Peyer's patch (tissue), 4 donors: ENCODE data around the gene TMEM178B. TPM values are rescaled to one million over a fixed set of nuclear protein-coding genes. Genes with fewer than 3 reads are reported as not detected.

Experiments
- DNase-seq, 3 donors: peaks; one replicate each; pipeline ENCODE4 v3.0.0-alpha.2; 2017 to 2019
- H3K27ac ChIP-seq, 4 donors: fragments of 200-600 bp; sonication (generic); one replicate each; pipeline ENCODE4 v1.5.1; 2016 to 2019
- H3K27me3 ChIP-seq, 2 donors: fragments of 200-600 bp; sonication (generic); one replicate each; pipeline ENCODE4 v1.5.1; 2019
- H3K36me3 ChIP-seq, 3 donors: fragments of 200-600 bp; sonication (generic); one replicate each; pipeline ENCODE4 v1.5.1; 2016 to 2019
- H3K4me1 ChIP-seq, 4 donors: fragments of 200-600 bp; sonication (generic); one replicate each; pipeline ENCODE4 v1.5.1; 2016 to 2019
- H3K4me3 ChIP-seq, 4 donors: fragments of 200-600 bp; sonication (generic); 1 replicate in 3 of 4; 2 replicates in 1 of 4; pipeline ENCODE4 v1.5.1; 2016 to 2019; ENCODE audit warnings: mild to moderate bottlenecking in 1 of 4
- H3K9me3 ChIP-seq, 4 donors: fragments of 200-600 bp; sonication (generic); one replicate each; pipeline ENCODE4 v1.5.1; 2016 to 2019; ENCODE audit warnings: mild to moderate bottlenecking in 1 of 4
- CTCF ChIP-seq, 6 experiments: fragments of 450-650 bp in 4 of 6; fragments of 200-600 bp in 2 of 6; sonication (generic) in 1 of 6; IDR thresholded peaks; one replicate each; pipeline ENCODE4 v1.5.1; 2017 to 2019; ENCODE audit warnings: antibody characterized with exemption in 6 of 6, mild to moderate bottlenecking in 3 of 6, moderate library complexity in 1 of 6
- POLR2A ChIP-seq, 2 donors: fragments of 450-650 bp; IDR thresholded peaks; one replicate each; pipeline ENCODE4 v1.5.1; 2017; ENCODE audit warnings: antibody characterized with exemption in 2 of 2, mild to moderate bottlenecking in 2 of 2, moderate library complexity in 2 of 2
- total RNA-seq, 4 donors: library from RNA; depleted of rRNA; stranded (reverse); fragments of >200 nt; gene quantifications; one replicate each; pipeline ENCODE4 v1.1.0, GENCODE V29; 2016

The TMEM178B gene
- total RNA-seq, 4 donors from 2014 or later = under 0.01 to 0.66 (median 0.13) TPM; not detected in 1

GRCh38 chr7:141415999-141416398 is 342.1 kb downstream of the TMEM178B start:
- TF ChIP-seq POLR2A (IDR thresholded peaks at IDR 0.05) (no peak), CTCF (IDR thresholded peaks at IDR 0.05) (no peak)
- no peak overlapping the region for H3K27ac ChIP-seq
- no peak overlapping the region for H3K4me3 ChIP-seq
- no peak for DNase-seq
- H3K9me3 ChIP-seq = no peaks in the 10 kb centered on the region
- H3K36me3 ChIP-seq = no peaks in the 10 kb centered on the region
- H3K4me1 ChIP-seq = no peaks in the 10 kb centered on the region
- H3K27me3 ChIP-seq = no peaks in the 10 kb centered on the region

GRCh38 chr7:141416650-141417270 is 342.9 kb downstream of the TMEM178B start:
- DNase-seq = no peak
- no peak overlapping the region for H3K27ac ChIP-seq
- H3K4me3 ChIP-seq = no peak overlapping the region
- TF ChIP-seq POLR2A (IDR thresholded peaks at IDR 0.05) (no peak), CTCF (IDR thresholded peaks at IDR 0.05) (no peak)
- no peaks in the 10 kb centered on the region for H3K9me3 ChIP-seq
- H3K4me1 ChIP-seq = no peaks in the 10 kb centered on the region
- no peaks in the 10 kb centered on the region for H3K36me3 ChIP-seq
- no peaks in the 10 kb centered on the region for H3K27me3 ChIP-seq

GRCh38 chr7:141417506-141417905 is 343.6 kb downstream of the TMEM178B start:
- no peaks in the 10 kb centered on the region for H3K36me3 ChIP-seq
- DNase-seq = no peak
- no peak overlapping the region for H3K4me3 ChIP-seq
- no peaks in the 10 kb centered on the region for H3K9me3 ChIP-seq
- H3K27me3 ChIP-seq = no peaks in the 10 kb centered on the region
- no peak for TF ChIP-seq CTCF (IDR thresholded peaks at IDR 0.05)
- no peak for TF ChIP-seq POLR2A (IDR thresholded peaks at IDR 0.05)
- no peak overlapping the region for H3K27ac ChIP-seq
- H3K4me1 ChIP-seq = no peaks in the 10 kb centered on the region

GRCh38 chr7:141418066-141418465 is 344.2 kb downstream of the TMEM178B start:
- DNase-seq = no peak
- no peaks in the 10 kb centered on the region for H3K36me3 ChIP-seq
- no peaks in the 10 kb centered on the region for H3K9me3 ChIP-seq
- H3K4me1 ChIP-seq = no peaks in the 10 kb centered on the region
- no peak for TF ChIP-seq CTCF (IDR thresholded peaks at IDR 0.05)
- TF ChIP-seq POLR2A (IDR thresholded peaks at IDR 0.05) = no peak
- H3K27ac ChIP-seq = no peak overlapping the region
- H3K27me3 ChIP-seq = no peaks in the 10 kb centered on the region
- H3K4me3 ChIP-seq = no peak overlapping the region

GRCh38 chr7:141421306-141421705 is 347.4 kb downstream of the TMEM178B start:
- no peak for DNase-seq
- Histone ChIP-seq H3K9me3 (no peaks in the 10 kb centered on the region), H3K4me1 (no peaks in the 10 kb centered on the region), H3K27ac (no peak overlapping the region), H3K36me3 (no peaks in the 10 kb centered on the region), H3K27me3 (no peaks in the 10 kb centered on the region), H3K4me3 (no peak overlapping the region)
- TF ChIP-seq POLR2A (IDR thresholded peaks at IDR 0.05) = no peak
- TF ChIP-seq CTCF (IDR thresholded peaks at IDR 0.05) = no peak

GRCh38 chr7:141427134-141427533 is 353.3 kb downstream of the TMEM178B start:
- Histone ChIP-seq H3K27ac (no peak overlapping the region), H3K4me1 (no peaks in the 10 kb centered on the region), H3K4me3 (no peak overlapping the region), H3K36me3 (no peaks in the 10 kb centered on the region), H3K9me3 (peaks cover 0 to 3% (median 0%) of the 10 kb centered on the region in 4 donors), H3K27me3 (no peaks in the 10 kb centered on the region)
- TF ChIP-seq CTCF (IDR thresholded peaks at IDR 0.05) (no peak), POLR2A (IDR thresholded peaks at IDR 0.05) (no peak)
- no peak for DNase-seq
